Amygdala (tissue), 56 donors: ENCODE data around the gene LSS.
"Not testable (repeated sequence)": the region's sequence is repeated elsewhere in the genome, so short reads cannot be mapped to it uniquely, and the experiment has no call there.

Experiments
- DNase-seq, 56 donors: peaks; one replicate each; lab custom pipeline; 2025; lab: John Stamatoyannopoulos, UW

Gene LSS

DNA sequence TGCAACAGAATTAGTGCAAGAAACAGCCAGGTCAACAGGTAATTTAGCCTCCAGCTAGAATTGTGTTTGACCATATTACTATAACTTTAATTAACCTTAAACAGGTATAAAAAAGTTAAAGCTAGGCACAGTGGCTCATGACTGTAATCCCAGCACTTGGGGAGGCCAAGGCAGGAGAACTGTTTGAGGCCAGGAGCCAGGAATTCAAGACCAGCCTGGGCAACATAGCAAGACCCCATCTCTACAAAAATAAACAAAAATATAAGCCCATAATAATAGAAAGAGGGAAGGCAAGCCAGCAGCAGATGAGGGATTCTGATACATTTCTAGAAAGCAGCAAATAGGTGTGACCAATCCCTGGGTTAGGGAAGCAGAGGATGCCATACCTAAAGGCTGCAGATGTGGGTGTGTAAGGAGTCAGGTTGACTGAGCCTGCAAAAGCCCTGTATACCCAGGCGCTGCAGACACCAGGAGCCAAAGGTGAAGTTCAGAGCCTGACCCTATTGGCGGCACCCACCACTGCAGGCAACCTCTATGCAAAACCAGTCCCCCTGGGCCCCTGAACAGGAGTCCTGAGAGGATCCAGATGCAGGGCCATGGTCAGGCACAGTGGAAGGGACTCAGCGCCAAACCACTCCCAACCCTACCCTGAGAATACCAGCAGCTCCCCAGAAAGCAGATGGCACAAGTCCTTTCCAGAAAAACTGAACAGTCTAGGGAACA lies 19.3 kb upstream of the LSS start:
- no peak for DNase-seq

DNA sequence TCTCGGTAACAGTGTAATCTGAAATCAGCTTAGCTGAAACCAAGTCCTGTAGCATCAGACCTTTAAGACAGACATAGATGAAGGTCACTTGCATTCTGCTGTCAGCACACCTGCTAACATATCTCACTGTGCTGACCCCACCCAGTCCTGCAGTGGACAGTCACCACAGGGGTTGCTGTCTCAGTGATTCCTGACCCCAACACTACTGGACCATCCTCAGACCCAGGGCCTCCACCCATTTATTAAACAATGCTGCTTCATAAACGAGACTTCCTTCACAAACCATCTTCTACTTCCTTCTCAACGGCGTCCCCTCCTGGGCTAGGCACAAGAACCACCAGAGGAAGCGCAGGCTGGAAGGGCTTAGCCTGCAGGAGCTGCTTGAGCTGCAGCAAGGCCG lies 17.8 kb upstream of the LSS start:
- no peak for DNase-seq

DNA sequence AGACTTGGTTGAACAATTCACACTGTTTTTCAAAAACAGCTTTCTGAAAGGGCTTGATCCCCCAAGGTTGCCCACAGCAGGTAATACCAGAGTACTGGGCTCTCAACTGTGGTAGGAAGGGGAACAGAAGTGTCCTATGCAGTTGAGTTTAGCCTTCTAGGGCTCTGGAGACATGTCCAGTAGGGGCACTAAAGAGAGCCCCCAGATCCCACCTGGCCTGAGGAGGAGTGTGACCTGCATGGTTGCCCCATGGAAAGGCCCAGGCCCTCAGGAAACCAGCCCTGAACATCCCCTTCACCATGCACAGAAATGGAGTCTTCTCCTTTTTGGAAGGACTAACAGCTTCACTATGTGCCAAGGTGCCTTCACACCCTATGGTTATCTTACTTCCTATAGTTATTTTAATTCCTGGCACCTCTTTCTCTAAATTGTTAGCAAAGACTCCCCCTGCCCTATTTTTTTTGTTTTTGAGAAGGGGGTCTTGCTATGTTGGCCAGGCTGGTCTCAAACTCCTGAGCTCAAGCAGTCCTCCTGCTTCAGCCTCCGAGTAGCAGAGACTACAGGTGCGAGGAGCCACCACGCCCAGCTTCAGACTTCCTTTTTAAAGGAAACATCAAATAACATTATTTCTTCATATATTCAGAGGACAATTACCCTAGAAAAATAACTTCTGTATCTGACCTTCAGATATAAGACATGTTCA lies 16.8 kb upstream of the LSS start:
- no peak for DNase-seq

DNA sequence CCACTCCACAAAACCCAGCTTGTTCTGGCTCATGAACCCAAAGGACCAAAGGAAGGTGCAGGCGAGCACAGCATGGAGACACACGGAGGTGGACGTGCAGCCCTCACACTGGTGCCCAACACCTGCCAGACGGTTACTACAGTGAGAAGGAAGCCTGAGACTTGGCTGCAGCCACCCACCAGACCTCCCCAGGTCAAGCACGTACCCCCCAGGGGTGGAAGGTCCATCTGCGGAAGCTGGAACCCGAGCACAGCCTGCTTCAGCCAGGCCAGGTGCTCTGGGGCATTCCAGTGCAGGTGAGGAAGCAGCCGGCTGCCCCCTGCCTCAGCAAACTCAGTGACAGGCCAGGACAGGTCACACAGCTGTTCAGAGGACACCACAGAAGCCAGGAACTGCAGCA lies 16.0 kb upstream of the LSS start:
- no peak for DNase-seq

DNA sequence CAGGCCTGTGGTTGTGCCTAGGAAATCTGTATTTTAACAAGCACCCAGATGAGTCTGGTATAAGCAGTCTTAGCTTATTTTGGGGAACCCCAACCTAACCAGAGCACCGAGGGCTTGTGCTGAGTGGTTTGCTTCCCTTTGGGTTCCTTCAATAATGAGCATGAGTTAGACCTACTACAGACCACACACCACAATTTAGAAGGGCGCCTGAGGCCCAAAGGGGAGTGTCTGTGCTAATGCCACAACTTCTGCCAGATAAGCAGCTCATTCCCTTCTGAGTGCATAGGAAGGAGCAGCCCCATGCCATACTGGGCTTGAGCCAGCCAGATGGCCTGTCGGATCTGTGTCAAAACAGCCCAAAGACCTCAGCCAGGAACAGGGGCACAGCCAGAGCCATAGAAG lies 15.4 kb upstream of the LSS start:
- DNase-seq: peak in 5 of 56 donors; percentile 36 to 57 (median 41)

DNA sequence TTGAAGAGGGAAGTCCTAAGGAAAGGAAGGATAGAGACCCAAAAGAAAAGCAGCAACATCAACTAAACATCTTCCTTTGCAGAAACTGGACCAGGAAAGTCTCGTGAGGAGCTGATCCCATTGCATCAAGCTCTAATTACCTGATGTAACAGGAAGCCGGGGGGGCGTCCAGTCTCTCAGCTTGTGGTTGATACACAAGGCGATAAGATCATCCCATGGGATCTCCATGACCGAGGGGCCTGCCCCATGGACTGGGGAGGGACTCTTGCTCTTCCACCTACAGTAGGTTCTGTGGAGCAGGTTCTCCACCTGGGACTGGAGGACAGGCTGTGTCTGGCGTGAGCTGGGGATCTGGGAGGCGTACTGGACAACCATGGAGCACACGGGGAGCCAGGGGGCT lies 14.8 kb upstream of the LSS start:
- DNase-seq: no peak

DNA sequence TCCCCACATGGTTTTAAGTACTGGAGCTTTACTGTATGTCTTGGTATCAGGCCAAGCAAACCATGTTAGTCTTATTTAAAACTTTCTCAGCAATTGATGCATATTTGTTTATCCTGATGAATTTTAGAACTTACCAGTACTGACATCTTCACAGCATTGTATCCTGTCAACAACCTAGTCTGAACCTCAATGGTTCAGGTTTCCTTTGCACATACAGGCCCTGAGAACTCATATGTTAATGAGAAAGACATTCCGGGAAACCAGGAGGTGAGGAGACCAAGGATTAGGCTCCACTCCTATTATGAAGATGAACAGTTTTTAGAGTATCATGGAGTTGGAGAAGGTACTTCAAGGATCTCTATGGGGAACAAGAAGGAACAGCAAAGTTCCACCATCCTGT lies 13.0 kb upstream of the LSS start:
- not testable (repeated sequence) for DNase-seq

DNA sequence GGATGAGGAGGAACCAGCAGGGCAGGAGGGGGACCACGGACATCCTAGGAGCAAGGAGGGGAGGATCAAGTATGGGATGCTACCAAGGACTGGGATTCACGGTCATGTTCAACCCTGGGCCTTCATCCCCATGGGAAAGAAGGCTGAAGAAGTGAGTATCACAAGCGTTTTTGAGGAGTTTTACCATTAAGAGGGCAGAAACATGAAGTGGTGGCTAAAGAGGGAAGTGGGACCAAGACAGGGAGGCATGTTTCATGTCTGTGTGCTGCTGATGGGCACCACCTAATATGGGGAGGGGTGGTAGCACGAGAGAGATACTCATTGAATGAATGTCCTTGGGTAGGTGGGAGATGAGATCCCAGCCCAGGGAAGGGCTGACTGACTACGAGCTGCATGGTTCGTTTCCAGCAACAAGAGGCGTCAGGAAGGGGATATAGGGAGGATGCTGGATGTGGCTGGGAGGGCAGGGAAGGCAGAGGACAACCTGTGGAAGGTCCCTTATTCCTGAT lies 11.3 kb upstream of the LSS start:
- no peak for DNase-seq

DNA sequence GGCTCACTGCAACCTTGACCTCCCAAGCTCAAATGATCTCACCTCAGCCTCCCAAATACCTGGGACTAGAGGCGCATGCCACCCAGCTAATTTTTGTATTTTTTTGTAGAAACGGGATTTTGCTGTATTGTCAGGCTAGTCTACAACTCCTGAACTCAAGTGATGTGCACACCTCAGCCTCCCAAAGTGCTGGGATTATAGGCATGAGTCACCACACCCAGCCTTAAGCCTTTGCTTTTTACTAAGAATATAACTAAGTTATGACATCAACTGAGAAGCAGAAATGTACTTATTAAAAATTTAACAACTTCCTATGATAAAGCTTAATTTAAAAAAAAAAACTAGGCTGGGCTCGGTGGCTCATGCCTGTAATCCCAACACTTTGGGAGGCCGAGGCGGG lies 8.9 kb upstream of the LSS start:
- DNase-seq: no peak

DNA sequence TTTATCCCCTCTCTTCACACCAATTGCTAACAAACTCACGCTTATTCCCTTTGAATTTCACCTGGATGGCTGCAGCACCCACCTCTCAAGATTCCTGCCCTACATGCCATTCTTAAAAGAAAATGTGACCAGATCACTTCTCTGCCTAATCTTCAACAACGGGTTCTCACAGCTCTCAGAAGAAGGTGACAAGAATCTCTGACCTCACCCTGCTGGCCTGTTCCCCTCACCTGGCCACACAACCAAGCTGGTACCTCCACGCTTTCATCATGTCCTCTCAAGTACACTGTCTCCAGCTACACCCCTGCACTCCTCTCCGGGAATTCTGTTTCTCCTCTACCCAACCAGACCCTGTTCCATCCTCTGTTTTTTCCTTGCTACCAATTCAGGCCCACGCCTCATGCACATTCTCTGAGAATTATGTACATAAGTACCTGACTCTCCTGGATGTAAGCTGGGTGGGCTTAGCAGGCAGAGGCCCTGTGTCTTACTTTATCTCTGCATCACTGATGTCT lies 5.9 kb upstream of the LSS start:
- DNase-seq: no peak

DNA sequence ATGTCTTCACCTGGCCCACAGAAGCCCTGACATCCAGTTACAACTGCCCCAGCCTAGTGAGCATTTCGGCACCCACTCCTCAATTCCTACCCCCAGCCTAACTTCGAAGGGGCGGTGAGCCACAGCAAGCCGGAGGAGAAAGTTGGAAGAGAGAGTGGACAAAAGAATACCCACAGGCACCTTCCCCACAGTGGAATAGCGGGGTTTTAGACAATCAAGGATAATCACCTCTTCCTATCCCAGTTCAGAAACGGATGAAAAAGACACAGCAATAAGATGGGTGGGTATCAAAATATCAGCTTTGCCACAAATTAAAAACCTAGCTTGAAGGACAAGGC lies 1.3 kb upstream of the LSS start:
- no peak for DNase-seq

DNA sequence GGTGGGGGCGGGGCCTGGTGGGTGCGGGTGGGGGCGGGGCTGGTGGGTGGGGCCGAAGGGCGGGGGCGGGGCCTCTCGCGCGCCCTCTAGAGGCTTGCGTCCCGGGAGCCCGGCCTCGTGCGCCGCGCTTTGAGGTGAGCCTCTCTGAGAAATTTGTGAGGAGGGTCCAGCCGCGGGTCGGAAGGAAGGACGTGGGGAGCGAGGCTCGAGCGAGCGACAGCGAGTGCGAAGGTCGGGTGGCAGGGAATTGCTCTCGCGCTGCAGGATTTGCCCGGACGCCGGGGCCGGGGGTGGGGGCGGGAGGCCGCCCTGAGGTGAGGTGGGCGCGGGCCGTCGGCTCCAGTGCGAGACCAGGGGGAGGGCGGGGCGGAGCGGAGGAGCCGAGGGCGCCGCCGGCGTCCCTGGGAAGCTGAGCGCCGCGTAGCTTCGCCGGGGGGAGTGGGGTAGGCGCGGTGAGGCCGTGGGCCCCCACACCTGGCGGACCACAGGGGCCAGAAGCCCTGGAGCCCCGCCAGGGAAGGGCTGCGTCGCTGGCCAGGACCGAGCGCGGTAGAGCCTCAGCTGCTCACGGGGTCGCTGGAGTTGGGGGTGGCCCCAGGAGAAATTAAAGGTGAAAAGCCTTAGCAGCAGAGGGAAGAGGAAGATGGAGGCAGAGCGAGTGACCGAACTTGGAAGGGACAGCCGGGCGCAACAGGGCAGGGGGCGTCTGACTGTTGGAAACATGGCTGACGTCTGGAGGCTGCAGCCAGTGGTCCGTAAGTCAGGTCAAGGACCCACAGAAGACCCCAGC lies 754 bp upstream of the LSS start:
- peak in 9 of 56 donors; percentile 60 to 90 (median 70) for DNase-seq

DNA sequence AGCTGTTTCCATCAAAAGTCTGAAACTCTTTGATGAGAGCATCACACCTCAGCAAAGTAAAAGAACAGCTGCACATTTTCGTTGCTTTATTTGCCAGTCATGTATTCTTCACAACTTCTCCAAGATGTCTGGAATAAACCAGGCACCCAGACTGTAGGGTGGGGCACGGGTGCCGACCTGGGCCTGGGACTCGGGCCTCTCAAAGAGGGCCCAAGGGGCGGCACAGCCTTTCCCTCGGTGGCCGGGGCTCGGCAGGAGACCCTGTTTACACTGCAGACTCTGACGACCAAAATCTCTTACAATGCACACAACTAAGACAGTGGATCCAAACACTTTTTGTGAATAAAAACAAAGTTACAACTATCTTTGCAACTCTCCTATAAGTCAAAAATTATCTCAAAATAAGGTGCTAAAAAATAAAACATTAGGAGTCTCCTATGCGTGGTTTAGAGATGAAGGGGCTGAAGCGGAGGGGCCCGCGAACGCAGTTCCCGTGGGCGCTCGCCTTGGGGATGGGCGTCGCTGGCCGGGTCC lies 696 bp downstream of the LSS start:
- DNase-seq: no peak

DNA sequence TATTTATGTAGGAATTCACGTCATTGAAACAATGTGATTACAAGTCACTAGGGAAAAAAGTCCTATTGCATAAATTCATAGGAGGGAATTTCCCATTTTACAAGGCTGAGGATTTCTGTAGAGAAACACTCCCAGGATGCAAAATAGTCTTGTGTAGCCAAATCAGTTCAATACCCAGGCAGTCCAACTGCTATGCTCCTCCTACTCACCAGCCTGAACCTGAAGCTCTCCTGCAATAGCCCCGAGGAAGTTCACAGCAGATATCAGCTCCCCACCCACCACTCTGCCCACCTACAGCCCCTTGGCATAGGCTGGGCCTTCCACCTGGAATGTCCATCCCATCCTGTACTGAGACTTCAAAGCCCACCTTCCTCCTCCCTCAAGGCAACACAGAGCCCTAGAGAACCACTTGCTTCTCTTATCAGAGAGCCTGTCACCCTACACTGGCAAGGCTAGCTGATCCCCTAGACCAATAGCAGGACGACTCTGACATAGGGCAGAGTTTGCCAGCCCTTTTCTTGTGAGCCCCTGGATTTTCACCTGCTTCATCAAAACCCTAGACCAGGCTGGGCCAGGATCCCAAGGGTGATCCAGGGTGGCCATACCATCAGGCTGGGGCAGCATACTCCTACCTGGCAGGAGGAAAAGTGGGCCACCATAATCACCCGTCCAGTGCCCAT lies 1.5 kb downstream of the LSS start:
- DNase-seq: peak in 2 of 56 donors; percentile 11 to 17

DNA sequence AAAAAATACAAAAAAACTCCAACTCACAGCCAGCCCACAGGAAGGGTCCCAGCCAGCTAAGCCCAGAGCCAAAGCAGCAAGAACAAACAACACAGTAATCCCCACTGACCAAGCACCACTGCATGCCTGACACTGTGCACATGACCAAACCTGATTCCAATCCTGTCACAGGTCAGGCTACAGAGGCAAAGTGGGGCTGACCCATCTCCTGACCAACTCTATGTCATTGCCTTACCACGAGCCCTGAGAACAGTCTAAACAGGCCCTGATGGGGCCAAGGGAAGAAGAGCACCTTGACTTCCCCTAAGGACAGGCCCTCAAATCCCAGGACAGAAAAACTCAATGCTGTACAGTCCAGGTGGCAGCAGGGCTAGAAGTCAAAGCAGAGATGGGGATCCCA lies 2.4 kb downstream of the LSS start:
- peak in 3 of 56 donors; percentile 12 to 44 (median 19) for DNase-seq

DNA sequence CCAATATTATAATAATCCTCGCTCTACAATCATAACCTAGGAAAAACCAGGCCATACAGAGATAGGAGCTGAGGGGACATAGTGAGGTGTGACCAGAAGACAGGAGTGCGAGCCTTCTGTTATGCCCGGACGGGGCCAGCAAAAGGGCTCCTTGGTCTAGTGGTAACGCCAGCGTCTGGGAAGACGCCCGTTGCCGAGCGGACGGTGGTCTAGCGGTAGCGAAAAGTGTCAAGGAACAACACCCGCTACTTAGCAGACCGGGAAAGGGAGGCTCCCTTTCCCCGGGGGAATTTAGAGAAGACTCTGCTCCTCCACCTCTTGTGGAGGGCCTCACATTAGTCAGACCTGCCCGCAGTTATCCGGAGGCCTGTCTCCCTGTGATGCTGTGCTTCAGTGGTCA lies 4.9 kb downstream of the LSS start:
- DNase-seq: not testable (repeated sequence)

DNA sequence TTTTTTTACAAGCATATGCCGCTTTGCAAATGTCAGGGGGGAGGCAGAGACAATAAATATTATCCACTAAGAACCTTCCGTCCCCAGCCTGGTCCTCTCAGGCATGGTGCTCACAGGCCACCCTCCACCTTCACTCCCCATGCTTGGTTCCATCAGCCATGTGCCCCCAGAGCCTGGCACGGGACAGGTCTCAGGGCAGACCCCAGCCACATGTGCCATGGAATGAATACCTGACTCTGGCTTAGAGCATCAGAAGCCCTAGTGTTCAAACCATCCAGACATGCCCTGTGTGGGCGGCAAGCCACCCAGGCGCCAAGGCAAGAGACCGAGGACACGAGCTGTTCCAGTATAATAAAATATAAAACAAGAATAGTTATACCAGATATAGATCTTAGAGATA lies 5.4 kb downstream of the LSS start:
- DNase-seq: no peak

DNA sequence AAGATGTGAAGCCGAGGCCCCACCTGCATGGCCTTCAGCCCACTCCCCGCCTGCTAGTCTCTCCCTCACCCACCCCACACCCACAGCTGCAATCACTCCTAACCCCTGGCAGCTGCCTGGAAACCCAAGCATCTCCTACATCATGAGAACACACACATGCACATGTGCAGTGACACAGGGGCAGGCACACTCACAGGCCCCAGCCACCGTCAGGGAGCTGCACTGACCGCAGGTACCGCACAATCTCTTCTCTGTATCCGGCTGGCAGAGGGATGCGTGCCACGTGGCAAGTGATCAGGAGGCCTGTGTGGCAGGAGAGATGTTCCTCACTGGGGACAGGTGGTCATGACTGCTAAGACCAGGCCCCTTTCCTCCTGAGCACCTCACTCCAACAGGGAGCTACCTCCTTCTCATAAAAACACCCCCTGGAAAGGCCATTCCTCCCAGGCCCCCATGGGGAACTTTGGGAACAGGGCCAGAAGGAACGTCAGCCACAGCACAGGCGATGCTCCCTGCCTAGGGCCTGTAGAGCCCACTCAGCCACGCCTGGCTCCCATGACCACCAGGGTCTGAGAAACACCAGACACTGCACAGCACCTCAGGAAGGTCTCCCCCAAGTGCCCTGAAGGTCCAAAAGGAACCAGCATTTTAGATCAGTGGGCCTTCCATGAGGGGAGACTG lies 6.0 kb downstream of the LSS start:
- DNase-seq: no peak

DNA sequence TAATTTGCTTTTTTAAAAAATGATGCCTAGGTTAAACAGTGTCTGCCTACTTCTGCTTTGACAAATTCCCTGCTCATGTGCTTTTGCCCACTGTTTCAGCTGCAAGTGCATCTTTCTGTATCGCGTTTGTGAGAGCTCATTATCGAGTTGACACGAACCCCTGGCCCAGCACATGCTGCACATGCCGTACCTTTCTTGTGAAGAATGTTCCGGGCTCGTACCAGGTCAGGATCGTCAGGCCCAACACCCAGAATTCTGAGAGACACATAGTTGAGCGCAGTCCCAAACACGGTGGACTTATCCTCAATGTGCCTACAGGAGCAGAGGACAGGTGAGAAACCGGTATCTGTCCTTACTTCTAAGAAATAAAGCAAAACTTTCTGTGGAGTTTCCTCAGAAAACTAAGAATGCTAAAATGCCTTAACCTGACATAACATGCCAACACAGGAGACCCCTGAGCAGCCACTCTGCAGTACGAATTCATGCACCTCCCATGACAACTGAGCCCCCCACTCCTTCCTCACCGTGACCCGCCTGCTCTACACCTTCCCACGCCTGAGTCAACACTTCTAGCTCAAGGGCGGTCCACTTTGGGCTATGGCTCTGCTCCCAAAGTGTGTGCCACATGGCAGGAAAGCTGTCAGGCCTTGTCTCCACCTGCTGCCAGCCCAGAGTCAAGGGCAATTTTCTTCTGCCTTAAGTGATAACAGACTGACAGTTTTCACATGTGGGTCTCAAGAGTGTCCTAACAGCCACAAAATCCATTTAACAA lies 6.7 kb downstream of the LSS start:
- DNase-seq: no peak
